Anterior cingulate cortex (tissue), 58 donors: ENCODE data around the gene FEZF1.

Source experiments
- DNase-seq, 58 donors: peaks; one replicate each; lab custom pipeline; 2025; lab: John Stamatoyannopoulos, UW

Gene FEZF1

DNA sequence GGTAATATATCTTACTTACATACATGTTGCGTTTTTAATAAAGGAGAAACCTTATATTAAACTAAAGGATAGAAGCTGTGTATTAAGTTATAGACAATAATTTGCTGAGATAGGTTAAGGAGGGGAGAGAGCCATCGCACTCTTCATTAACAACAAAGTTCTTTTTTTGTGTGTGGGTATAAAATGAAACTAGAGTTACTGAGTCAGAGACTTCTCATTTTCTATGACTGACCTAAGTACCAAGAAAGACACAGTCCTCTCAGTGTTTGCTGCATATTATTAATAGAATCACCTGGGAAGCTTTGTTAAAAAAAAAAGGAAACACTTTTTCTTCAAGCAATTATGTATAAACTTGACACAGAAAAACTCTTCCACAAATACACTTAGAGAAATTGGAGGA, 31.4 kb downstream of the FEZF1 start:
- no peak for DNase-seq

DNA sequence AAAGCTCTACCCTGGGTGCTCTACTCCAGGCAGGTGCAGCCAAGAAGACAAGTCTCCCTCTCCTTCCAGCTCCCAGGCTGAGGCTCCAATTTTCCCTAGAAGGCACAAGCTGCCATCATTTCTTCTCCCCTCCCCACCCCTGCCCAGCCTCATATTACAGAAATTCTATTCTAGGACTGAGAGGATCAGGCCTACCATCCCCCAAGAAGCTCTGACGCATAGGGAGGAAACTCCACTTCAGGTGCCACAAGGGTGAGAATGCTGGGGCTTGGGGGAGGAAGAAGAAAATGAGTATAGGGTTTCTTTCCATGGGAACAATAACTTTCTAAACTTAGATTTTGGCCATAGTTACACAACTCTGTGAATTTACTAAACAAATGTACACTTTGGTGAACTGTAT, 35.3 kb downstream of the FEZF1 start:
- DNase-seq: no peak

DNA sequence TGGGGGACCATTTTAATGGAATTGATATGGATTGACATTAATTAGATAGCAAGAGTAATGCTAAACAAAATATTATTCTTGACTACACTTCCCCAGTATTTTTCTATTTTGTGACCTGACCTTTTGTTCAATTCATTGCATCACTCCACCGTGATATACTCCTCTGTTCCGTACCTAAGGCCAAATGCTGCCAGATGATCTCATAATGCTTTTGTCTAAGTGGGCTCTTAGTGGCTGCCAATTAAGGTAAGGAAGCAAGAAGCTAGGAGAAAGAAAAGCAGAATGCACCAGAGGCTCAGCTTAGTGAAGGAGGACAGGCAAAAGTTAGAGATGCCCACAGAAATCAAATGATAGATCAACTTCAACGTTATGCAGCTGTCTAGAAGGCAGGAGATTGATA, 36.4 kb downstream of the FEZF1 start:
- DNase-seq: no peak

DNA sequence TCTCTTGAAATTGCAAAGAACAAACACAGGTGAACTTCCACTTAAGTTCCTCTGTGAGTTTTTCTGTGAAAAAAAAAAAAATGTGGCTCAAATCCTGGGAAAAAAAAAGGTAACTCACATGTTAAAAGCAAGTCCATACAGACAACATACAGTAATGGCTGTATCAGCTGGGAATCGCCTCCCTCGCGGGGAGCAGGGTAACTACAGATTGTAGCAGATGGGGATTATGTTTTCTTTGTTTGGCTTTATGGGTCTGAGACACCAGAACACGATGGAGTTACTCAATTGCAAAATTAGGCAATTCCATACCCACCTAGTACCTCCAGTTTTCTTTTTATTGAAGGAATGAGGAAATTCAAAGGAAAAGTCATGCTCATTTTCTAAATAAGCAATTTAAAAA, 42.3 kb downstream of the FEZF1 start:
- DNase-seq: no peak

DNA sequence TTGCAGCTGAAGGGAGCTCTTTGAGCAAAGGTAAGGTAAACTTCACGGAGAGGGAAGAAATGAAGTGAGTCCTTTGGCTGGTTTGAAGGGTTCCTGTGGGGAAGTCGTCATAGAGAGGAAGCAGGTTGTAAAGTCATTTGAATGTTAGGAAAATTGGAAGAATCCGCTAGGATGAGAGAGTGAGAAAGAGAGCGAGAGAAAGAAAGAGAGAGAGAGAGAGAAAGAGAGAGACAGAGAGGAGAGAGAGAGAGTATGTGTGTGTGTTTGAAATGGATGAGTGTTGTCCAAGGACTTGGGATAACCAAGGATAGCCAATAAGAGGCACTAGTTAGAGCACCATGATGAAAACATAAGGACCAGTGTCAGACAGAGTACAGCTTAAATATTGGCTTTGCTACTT, 43.1 kb downstream of the FEZF1 start:
- DNase-seq: no peak

DNA sequence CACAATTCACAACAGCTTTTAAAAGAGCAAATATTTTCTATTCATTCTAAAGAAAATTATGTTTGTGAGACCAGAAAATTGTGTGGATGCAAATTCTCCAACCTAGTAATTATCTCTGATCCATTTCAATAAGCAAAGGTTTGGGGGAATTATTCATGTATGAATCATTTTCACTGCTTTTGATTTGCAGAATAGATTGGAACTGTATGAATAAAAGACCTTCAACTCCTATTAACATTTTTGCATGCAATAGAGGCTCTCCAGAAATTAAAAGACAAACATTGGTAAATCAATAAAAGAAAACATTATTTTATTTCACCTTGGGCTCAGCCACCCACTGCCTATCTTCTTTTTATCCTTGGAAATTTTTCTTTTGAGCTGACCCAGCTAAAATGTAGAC, 43.5 kb downstream of the FEZF1 start:
- DNase-seq: no peak

DNA sequence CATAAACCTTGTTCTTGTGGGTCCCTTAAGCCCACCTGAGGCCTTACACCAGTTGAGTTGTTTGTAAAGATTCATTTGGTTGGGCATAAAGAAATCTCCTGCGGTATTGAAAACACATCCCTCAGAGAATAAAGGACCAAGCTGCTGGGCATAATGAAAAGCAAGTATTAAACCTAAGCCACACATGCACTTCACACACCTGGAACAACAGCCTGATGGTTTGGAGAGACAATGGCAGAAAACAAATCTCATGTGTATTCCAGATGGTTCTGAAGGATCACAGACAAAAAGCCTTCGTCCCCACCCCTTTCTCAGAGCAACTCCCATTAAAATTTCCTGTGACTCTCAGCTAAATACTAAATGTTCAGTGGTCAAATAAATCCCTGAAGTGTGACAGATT, 44.2 kb downstream of the FEZF1 start:
- no peak for DNase-seq

DNA sequence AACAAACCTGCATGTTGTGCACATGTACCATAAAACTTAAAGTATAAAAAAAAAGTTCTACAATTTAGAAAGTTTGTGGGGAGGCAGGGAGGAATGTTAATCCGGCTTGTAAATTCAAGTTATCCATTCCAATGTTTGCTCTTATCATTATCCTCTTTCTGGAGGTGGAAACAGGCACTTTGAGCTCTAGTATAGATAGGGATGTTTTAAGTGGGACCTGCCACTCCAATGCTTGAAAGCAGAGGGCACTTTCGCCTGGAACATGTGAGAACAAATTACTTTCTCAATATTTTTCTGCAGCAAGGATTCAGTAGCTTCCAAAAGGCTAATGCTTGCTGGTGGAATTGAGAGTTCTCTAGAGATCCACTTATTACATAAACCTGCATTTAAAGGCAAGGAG, 45.6 kb downstream of the FEZF1 start:
- DNase-seq: no peak

DNA sequence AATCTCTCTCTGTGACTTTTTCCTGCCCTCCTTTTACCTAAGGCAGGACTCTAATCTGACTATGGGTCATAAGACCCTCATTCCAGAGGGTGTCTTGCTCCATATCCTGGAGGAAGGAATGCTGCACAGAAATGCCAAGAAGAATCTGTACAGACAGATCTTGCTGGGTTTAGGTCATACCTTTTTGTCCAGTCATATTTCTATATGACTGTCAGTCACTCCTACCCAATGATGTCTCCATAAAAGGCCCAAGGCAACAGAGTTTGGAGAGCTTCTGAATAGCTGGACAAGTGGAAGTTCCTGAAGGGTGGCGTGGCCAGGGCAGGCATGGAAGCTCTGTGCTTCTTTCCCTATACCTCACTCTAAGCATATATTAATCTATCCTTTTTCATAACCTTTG, 47.5 kb downstream of the FEZF1 start:
- DNase-seq: no peak

DNA sequence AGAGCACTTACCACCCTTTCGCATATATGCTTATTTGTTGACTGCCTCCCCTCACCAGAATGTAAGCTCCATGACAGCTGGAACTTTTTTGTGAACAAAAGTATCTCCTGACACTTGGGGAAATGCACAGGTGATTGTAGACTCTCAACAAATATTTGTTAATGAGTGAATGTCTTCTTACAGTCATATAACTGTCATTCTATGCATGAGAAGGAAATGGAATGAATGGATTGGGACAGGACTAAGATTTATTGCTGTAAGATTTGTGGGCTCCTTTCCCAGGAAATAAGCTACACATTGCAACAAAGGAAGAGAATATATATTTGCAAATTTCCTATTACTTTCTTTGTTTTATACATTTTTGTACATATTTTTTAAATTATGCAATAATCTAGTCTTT, 48.5 kb downstream of the FEZF1 start:
- no peak for DNase-seq

DNA sequence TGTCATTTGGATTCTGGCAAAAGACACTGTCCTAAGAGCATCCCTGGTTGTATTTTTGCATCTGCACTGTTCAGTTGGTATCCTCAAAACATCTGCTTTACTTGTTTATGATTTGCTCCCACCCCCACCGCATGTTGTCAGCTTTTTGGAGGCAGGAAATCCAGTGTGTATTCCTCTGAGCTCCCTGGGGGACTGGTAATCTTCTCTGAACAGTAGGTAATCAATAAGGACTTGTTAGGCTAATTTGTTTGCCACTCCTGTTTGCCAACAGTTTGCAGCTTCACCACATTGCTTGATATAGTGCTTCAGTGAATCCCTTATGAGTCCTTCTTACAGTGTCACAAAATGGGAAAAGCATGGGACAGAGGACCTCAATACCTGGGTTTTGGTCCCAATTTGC, 49.1 kb downstream of the FEZF1 start:
- no peak for DNase-seq
